Measurements from ENCODE around the gene PALLD.

Gene PALLD

GRCh38 chr4:168528131-168528949, 31.5 kb downstream of the PALLD start:
- DNase-seq: no peak

- DNase-seq: no peak
These were observed 32.4 kb downstream of the PALLD start for GRCh38 chr4:168529257-168529656.

DNA sequence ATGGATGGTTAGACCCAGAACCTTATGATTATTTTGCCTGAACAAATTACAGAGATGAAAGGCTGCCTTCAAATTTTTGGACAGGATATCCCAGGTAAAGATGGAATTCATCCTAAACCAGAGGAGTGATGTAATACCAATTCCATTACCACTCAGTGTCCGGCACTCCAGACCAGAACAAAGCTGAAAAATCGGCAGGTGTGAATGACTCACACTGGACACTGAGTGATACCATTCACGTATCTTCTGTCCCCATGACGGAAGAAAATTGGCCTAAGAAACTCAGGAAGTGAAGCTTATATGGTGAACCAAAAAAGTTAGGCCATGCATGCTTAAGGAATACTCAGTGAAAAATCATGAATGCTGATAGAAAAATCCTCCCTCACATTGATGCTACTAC, 34.5 kb downstream of the PALLD start:
- DNase-seq: no peak

DNA sequence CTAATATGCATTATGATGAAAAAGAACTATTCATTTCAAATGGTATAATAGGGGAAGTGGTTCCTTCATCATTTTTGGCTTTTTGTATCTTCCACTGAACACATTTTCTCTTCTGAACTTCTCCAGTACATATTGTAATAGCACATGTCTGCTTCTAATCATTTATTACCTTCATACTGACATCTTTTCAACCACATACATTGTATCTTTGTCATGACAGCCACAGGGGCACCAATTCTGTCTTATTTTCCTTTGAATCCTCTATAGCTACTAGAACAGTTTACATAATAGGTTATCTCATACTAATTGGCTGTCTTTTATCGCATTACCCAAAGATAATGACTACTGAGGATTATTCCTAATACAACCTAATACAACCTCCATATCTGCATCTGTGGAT, 37.7 kb downstream of the PALLD start:
- DNase-seq: no peak

GRCh38 chr4:168535689-168536088, 38.8 kb downstream of the PALLD start:
- DNase-seq: no peak

DNA sequence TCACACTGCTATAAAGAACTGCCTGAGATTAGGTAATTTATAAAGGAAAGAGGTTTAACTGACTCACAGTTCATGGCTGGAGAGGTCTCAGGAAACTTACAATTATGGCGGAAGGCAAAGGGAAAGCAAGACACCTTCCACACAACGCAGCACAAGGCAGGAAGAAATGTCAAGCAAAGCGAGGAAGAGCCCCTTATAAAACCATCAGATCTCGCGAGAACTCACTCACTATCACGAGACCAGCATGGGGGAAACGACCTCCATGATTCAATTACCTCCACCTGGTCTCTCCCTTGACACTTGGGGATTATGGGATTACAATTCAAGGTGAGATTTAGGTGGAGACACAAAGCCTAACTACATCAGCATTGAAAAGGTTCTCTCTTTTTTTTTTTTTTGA, 39.6 kb downstream of the PALLD start:
- DNase-seq: no peak

DNA sequence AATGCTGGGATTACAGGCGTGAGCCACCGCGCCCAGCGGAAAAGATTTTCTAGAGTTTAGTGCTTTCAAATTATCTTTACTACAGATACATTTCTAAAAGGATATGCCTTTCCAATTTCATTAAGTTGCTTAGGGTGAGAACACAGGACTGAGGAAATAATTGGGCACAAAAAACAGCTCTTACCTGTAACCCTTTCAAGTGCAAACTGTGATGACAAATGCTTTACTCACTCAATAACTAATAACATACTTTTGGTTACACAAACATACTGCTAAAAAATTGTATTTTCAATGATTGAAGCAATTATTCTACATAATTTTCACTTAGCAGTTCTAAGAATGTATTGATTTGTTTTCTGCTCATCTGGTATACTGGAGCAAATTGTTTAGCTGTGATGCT, 40.2 kb downstream of the PALLD start:
- DNase-seq: no peak

DNA sequence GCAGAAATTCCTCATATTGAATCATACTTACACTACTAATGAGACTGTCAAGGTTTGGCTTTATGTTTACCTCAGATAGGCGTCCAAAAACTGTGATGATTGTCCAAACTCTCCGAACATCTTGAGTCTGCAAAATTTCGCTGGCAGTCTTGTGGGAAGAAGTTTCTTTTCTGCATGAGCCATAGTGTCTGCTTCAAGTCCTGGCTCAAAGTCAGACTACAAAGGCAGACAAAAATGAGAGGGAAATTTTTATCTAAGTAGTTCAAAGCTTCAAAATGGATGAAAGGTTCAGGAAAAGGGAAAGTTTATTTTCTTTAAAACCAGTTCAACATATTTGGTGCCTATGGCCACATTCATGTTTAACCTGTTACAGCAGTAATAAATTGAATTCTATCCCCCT, 40.7 kb downstream of the PALLD start:
- DNase-seq: no peak

- no peak for DNase-seq
These were observed 41.8 kb downstream of the PALLD start for GRCh38 chr4:168538632-168539031.

DNA sequence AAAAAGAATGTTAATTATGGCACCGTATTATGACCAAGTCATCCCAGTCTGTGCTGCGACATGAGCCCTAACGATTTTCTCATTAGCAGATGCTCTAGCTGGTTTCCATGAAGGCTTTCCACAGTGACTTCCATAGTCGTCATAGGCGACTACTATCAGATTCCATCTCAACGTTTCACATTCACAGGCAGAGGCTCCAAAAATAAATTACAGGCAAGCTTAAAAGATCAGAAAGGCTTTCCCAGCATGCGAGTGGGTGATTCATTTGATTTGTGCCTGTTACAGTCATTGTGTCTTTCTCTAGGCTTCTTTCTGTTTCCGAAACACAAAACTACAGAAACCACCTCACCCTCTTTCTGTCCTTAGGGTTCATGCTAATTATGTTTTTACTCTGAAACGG, 43.2 kb downstream of the PALLD start:
- DNase-seq: no peak

DNA sequence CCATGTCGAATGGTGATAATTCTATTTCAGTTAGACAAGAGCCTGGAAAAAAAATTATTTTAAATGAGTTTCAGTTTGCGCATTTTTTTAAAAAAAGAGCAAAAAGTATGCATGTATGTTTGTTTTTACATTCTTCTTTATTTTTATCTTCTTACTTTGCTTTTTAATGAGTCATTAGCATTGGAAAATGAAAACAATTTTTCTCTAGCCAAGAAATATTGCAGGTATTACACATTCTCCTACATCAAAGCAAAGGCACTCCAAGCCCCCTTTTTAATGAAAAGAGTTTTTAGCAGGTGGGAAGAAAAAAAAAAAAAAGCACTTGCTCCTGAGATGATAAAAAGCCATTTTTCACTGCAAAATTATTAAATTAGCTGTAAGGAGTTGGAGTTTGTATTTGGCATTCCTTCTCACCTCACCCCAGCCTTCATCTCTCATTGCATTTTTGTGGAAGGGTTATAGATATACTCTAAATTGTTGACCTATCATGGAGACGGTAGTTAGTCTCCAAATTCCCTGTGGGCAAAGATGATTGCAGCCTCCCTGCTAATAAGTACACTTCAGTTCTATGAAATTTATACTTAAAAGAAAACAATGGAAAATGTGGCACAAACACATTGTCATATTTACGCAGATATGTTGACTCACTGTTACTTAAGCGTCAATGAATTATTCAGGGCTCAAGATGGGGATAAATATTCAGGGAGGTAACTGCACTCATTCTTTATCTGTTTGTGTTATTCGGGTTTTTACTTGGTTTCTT, 43.8 kb downstream of the PALLD start:
- no peak for DNase-seq

DNA sequence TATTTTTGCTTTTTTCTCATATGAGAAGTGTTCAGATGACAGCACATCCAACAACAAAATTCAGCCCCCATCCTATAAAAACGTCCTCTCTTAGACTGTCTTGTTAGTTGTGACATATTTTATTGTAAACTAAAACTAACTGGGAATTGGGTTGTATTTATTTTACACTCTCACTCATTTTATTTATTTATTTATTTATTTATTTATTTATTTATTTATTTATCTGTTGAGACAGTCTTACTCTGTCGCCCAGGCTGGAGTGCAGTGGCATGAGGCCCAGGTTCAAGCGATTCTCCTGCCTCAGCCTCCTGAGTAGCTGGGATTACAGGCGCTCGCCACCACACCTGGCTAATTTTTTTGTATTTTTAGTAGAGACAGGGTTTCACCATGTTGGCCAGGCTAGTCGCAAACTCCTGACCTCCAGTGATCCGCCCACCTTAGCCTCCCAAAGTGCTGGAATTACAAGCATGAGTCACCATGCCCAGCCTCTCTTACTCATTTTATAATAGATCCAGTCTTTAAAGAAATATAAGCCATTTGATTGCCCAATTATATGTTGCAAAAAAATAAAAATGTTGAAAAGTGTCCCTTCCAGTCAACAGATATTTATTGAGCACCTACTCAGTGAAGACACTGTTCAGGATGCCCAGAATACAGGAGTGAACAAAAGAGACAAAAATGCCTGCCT, 44.6 kb downstream of the PALLD start:
- no peak for DNase-seq

DNA sequence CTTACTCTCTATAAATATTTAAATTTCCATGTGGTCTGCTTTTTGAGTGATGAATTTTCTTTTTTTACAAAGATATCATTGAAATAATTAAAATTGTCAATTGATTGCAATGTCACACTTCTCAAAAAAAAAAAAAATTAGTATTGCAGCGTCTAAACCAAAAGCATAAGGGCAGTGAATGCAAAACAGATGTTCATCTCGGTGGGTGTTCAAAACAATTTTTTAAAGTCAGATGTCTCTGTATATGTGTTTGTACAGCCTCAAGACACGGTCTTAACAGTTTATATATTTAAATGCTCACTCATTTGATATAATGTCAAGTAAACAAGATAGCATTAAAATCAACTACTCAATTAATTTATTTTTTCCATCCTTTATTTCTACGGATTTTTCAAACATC, 52.3 kb downstream of the PALLD start:
- DNase-seq: no peak

DNA sequence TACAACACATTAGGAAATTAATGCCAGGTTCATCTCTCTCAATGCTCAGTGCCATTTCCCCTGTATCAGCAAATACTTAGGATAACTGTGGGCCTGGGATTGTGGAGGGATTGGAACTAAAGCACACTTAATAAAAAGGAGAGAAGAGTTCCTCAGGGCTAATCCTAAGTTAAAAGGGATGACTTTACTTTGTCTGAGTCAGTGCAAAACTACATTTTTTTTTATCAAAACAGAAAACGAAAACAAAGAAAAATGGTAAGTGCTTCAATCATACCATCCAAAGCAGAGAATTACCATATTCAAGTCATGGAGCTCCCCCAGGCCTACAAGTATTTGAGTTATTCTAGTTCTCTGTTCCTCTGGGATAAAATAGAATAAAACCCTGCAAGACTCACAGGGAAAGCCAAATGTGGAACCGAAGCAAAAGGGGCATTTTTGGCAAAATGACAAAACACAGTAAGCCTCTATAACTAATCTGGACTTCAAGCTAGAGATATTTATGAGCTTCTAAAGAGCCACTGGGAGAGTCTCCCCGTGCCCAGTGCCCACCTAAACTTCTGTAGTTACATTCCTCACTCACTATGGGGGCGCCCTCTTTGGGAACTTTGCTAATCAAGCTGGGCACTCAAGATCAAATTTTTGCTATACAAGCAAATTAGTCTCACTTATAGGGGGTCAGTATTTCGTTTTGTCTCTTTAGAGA, 53.4 kb downstream of the PALLD start:
- no peak for DNase-seq

DNA sequence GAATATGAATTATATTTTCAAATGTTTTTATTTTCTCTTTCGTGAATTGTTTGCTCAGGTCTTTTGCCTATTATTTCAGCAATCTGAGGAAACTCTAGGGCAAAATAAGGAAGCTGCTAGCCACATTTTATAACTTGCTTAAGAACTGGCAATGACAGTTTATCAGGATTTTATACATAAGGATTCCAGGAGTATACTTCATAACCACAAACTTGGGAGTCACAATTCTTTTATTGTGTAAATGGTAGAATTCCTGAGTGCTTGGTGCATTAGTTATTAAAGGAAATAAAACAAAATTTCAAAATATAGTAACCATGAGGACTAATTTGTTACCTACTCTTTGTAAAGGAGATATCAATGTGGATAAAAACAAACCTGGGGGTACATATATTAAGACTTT, 54.4 kb downstream of the PALLD start:
- DNase-seq: no peak

DNA sequence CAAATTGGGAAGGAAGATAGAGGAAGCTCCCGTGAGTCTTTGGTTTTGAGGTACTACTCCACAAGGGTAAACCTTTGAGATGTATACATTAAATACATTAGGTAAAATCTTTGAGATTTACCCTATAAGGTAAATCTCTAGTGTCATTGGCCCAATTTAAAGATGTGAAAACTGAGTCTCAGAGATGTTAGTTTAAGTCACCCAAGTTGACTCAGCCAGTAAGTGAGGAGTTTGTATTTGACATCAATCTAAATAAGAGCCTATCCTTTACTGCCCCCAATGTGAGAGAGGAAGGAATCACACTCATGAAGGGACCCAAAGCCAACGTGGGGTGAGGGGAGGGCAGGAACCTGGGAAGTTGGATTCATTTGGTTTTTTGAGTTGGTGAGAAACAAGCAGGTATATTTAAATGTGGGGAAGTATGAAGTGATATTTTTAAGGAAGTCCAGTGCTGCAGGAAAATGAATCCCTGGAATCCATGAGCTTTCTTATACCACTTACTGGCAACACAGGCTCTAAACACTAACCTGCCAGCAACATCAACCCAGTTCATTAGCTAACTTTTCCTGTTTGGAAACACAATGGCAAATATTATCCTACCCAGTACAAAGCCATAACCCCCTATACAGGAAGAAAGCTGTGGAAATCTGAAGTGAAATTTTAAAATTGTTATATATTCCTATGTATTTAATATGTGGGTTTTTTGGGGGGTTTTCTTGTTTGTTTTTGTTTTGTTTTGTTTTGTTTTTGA, 55.3 kb downstream of the PALLD start:
- no peak for DNase-seq

DNA sequence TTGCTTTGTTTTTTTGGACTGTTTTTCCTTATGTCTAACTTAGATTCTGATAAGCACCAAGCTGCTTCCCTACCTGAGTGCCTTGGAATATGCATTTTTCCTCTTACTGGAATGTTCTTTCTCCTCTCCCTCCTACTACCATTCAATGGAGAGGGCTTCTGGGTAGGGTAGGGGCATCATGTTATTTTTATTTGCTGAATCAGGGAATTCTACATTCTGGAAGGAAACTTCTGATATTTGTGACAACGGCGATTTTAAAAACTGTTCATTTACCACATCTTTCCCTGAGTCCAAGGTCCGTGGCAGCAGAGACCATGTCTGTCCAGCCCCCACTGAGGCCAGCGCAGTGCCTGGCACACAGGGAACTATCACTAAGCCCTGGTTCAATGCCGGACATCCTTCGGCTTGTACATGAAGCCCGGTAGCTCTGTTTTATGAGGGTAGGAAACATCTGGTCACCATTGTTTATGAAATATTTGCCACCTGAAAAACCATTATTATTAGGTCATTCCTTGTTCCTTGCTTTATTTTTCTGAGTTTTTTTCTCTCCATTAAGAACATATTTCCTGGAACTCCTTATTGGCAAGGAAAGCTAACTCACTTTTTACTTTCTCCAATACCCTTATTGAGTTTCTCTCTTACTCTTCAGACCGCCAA, 57.0 kb downstream of the PALLD start:
- DNase-seq: no peak

GRCh38 chr4:168555437-168555836, 58.6 kb downstream of the PALLD start:
- DNase-seq: no peak

- no peak for DNase-seq
These were observed 60.8 kb downstream of the PALLD start for GRCh38 chr4:168557658-168558057.

GRCh38 chr4:168558599-168558998, 61.7 kb downstream of the PALLD start:
- no peak for DNase-seq

GRCh38 chr4:168560184-168561180, 63.6 kb downstream of the PALLD start:
- no peak for DNase-seq
